Measurements from ENCODE around the gene CCDC146. TPM values are rescaled to one million over a fixed set of nuclear protein-coding genes. Genes with fewer than 3 reads are reported as not detected.

Gene CCDC146
- total RNA-seq, 1 experiment from 2014 or later, result 0.72 TPM

DNA sequence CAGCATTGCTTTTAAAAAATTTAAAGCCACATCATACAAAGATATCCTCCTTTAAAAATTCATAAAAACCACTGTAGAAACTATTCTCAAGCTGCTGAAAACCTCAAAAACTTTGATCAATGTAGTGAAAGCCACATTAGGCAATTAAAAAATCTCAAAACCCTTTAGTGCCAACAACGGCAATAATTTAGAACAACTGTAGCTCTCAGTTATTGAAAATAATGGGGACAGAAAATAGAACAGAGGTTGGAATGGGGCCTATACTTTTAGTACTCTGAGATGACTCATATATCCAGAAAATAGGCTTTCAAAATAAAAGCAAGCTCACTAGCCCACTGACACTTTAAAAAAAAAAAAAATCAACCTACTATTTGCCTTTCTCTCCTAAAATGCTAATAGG lies 206.3 kb downstream of the CCDC146 start:
- DNase-seq, result no peak

More for the DNA sequence above, 206.3 kb downstream of the CCDC146 start:
- Histone ChIP-seq H2BK12ac (ENCODE audit: insufficient read length, low read depth, low read length) (no peak overlapping the region), H3K23ac (ENCODE audit: insufficient read length, low read depth, low read length) (no peak overlapping the region), H3K23me2 (ENCODE audit: insufficient read length, low read depth, low read length, poor library complexity, severe bottlenecking) (no peaks in the 10 kb centered on the region), H4K91ac (ENCODE audit: insufficient read length, low read depth, low read length) (no peak overlapping the region), H4K5ac (ENCODE audit: insufficient read length, low read depth, low read length) (no peak overlapping the region), H4K8ac (replicated peaks; ENCODE audit: insufficient read length, low read depth, low read length) (no peak overlapping the region), H3K56ac (ENCODE audit: insufficient read length, low read depth, low read length) (no peak overlapping the region), H2BK15ac (ENCODE audit: low read depth, low read length) (no peak overlapping the region), H3K79me1 (ENCODE audit: insufficient read depth, low read depth, low read length, poor library complexity, severe bottlenecking) (no peaks in the 10 kb centered on the region), H3K79me2 (ENCODE audit: insufficient read depth, low read length) (no peaks in the 10 kb centered on the region), H3K4me2 (ENCODE audit: insufficient read depth, insufficient read length, low read length) (no peak overlapping the region), H2AK5ac (ENCODE audit: insufficient read length, low read length) (no peak overlapping the region), H4K20me1 (ENCODE audit: control insufficient read depth, insufficient read depth, insufficient read length) (no peaks in the 10 kb centered on the region), H2BK120ac (ENCODE audit: low read depth, low read length, poor library complexity, severe bottlenecking) (no peak overlapping the region), H3K9ac (ENCODE audit: extremely low read depth, insufficient read length, low read length) (no peak overlapping the region), H3K18ac (ENCODE audit: insufficient read length, low read depth, low read length) (no peak overlapping the region), H2BK20ac (ENCODE audit: low read depth, low read length, poor library complexity, severe bottlenecking) (no peak overlapping the region), H3K4me1 (ENCODE audit: insufficient read depth, low read length) (no peaks in the 10 kb centered on the region), H2BK5ac (ENCODE audit: insufficient read length, low read length) (no peak overlapping the region), H3K9me3 (ENCODE audit: control insufficient read depth, low read depth, low read length) (no peaks in the 10 kb centered on the region), H3K27me3 (ENCODE audit: insufficient read depth, low read length) (no peaks in the 10 kb centered on the region), H2AFZ (ENCODE audit: low read length) (no peak overlapping the region), H3T11ph (ENCODE audit: low read length) (no peak overlapping the region), H3K27ac (ENCODE audit: insufficient read length, low read depth, low read length) (no peak overlapping the region), H3K4ac (ENCODE audit: low read depth, low read length) (no peak overlapping the region), H3K14ac (ENCODE audit: insufficient read depth, low read length) (no peak overlapping the region)
- Mint-ChIP-seq H3K4me3 (no peak overlapping the region), H3K27me3 (ENCODE audit: low read depth) (no peaks in the 10 kb centered on the region), H3K4me1 (peaks cover 19 to 21% of the 10 kb centered on the region in 2 experiments), H3K36me3 (ENCODE audit: insufficient read depth in 1 of 3, low read depth in 3 of 3) (no peaks in the 10 kb centered on the region), H3K9me3 (no peaks in the 10 kb centered on the region), H3K27ac (no peak overlapping the region)
- TF ChIP-seq, protein P1, sequence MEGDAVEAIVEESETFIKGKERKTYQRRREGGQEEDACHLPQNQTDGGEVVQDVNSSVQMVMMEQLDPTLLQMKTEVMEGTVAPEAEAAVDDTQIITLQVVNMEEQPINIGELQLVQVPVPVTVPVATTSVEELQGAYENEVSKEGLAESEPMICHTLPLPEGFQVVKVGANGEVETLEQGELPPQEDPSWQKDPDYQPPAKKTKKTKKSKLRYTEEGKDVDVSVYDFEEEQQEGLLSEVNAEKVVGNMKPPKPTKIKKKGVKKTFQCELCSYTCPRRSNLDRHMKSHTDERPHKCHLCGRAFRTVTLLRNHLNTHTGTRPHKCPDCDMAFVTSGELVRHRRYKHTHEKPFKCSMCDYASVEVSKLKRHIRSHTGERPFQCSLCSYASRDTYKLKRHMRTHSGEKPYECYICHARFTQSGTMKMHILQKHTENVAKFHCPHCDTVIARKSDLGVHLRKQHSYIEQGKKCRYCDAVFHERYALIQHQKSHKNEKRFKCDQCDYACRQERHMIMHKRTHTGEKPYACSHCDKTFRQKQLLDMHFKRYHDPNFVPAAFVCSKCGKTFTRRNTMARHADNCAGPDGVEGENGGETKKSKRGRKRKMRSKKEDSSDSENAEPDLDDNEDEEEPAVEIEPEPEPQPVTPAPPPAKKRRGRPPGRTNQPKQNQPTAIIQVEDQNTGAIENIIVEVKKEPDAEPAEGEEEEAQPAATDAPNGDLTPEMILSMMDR (conservative IDR thresholded peaks at IDR 0.05), result no peak
- WGBS (ENCODE audit: extremely low coverage, insufficient read length, low lambda C conversion rate), result no CpG with 5 or more reads among the region's 1 CpG

Measured in H9 (cell line).